Measurements from ENCODE around the gene LYST.
A peak's percentile ranks its signal among the peaks of the same experiment; 100 is the strongest.
"Not testable (repeated sequence)": the region's sequence is repeated elsewhere in the genome, so short reads cannot be mapped to it uniquely, and the experiment has no call there.

Gene LYST

DNA sequence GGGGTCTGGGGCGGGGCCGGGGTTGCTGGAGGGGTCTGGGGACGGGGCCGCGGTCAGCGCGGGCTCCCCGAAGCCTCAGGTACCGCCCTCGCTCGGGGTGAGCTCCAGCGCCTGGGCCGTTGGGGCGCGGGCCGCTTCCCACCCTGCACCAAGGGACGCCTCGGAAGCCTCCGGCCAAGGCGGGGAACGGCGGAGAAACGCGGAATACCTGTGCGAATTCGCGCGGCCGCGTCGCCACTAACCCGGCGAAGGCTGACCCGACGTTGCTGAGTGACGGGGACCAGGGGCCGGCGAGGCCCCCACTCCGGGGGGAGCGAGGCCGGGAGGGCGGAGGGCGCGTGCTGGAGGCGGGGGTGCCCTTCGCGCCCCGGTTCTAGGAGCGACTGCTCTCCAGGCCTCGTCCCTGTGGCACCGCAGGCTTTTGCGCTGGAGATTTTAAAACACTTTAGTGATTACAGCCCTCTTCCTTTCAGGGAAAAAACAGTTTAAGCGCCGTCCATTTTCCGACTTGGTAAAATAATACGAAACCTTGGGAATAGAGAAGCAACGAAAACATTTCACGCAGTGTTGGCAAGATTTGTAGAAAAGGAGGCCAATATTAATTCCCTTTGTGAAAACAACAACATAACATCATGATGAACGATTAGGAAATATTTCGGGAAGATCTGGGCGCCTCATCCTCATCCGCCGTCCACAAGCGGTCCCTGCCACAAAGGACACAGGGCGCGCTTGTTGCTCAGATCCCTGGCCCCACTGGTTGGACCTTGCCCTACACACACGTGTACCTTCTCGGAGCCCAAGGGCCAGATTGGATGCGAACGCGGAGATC lies 216.2 kb downstream of the LYST start:
- peaks cover 16 to 29% of the 10 kb centered on the region in 2 experiments for H3K4me1 ChIP-seq (ENCODE audit: control insufficient read depth in 1 of 2, insufficient read depth in 1 of 2, low read depth in 1 of 2, low read length in 1 of 2)
- peak overlapping the region in 1 of 2 experiments; percentile 52 for H3K4me3 ChIP-seq (ENCODE audit: low read depth in 1 of 2, low read length in 1 of 2)
- peaks cover 99% of the 10 kb centered on the region for H3K27me3 ChIP-seq
- TF ChIP-seq, protein P1, sequence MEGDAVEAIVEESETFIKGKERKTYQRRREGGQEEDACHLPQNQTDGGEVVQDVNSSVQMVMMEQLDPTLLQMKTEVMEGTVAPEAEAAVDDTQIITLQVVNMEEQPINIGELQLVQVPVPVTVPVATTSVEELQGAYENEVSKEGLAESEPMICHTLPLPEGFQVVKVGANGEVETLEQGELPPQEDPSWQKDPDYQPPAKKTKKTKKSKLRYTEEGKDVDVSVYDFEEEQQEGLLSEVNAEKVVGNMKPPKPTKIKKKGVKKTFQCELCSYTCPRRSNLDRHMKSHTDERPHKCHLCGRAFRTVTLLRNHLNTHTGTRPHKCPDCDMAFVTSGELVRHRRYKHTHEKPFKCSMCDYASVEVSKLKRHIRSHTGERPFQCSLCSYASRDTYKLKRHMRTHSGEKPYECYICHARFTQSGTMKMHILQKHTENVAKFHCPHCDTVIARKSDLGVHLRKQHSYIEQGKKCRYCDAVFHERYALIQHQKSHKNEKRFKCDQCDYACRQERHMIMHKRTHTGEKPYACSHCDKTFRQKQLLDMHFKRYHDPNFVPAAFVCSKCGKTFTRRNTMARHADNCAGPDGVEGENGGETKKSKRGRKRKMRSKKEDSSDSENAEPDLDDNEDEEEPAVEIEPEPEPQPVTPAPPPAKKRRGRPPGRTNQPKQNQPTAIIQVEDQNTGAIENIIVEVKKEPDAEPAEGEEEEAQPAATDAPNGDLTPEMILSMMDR (IDR thresholded peaks at IDR 0.05) = no peak
- no peaks in the 10 kb centered on the region for H3K36me3 ChIP-seq
- H3K27ac ChIP-seq = no peak overlapping the region
- no peaks in the 10 kb centered on the region for H3K9me3 ChIP-seq

DNA sequence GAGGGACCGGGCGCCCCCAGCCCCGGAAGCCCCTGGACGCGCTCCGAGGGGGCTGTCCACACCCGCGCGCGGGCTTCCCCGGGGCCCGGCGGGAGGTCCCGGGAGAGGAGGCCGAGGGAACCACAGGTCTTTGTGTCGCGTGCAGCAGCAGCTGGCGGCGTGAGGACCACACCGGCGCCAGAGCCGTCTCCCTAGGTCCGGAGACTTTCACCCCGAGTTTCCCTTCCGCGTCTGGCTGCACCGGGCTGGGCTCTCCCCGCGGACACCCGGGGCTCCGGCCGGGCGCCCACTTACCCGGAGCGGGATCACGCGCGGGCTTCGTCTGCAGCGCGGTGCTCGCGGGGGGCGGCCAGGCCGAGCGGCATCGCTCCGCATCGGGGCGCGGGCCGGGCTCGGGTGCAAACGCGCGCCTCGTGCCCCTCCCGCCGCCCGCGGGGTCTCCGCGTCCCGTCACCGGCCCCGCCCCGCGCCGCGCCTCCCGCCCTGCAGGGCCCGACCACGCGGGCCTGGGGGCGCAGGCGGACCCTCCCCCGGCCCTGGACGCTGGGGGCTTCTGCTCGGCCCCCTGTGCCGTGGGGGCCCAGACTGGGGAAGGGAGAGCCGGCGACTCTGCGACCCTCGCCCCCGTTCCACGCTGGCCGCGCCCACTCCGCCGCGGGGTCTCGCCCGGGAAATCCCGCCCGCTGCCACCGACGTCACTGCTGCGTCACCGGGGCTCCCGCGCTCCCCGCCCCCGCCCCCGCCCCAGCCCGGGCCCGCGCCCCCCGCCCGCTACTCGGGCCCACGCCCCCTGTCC lies 217.1 kb downstream of the LYST start, which contains the start of gene GNG4:
TSS of gene GNG4 (minus strand) at position 417 of the 796 bp plus-strand sequence. CDS start 65,946 bp downstream, outside the sequence.
- H3K4me1 ChIP-seq (ENCODE audit: control insufficient read depth in 1 of 2, insufficient read depth in 1 of 2, low read depth in 1 of 2, low read length in 1 of 2) = peaks cover 16 to 29% of the 10 kb centered on the region in 2 experiments
- H3K27ac ChIP-seq = no peak within 1 kb of the TSS
- H3K4me3 ChIP-seq (ENCODE audit: low read depth in 1 of 2, low read length in 1 of 2) = peak within 1 kb of the TSS; percentile 15 to 52
- no peaks in the 10 kb centered on the region for H3K9me3 ChIP-seq
- H3K27me3 ChIP-seq = peaks cover 100% of the 10 kb centered on the region
- TF ChIP-seq, protein P1 (IDR thresholded peaks at IDR 0.05) = no peak
- H3K36me3 ChIP-seq = no peaks in the 10 kb centered on the region

DNA sequence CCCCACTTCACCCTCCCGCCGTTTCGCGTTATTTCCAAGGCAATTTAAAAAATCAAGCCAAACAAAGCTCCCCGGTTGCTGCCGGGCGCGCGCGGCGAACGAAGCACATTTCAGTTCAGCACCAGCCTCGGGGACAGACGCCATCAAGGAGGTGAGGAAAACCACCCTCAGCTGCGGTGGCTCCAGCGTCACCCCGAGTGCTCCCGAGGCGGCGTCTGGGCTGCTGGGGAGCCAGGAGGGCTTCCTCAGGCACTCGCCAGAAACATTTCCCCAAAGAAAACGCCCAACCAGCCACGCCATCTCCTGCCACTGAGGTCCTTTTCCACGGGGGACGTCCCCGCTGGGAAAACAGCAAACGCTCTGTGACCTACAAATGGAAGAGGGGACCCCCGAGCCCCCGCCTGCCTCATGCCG lies 217.7 kb downstream of the LYST start:
- H3K36me3 ChIP-seq = no peaks in the 10 kb centered on the region
- peak overlapping the region; percentile 15 to 52 for H3K4me3 ChIP-seq (ENCODE audit: low read depth in 1 of 2, low read length in 1 of 2)
- TF ChIP-seq, protein P1 (IDR thresholded peaks at IDR 0.05) = no peak
- H3K9me3 ChIP-seq = no peaks in the 10 kb centered on the region
- H3K27ac ChIP-seq = no peak overlapping the region
- peaks cover 16 to 29% of the 10 kb centered on the region in 2 experiments for H3K4me1 ChIP-seq (ENCODE audit: control insufficient read depth in 1 of 2, insufficient read depth in 1 of 2, low read depth in 1 of 2, low read length in 1 of 2)
- H3K27me3 ChIP-seq = peaks cover 100% of the 10 kb centered on the region

DNA sequence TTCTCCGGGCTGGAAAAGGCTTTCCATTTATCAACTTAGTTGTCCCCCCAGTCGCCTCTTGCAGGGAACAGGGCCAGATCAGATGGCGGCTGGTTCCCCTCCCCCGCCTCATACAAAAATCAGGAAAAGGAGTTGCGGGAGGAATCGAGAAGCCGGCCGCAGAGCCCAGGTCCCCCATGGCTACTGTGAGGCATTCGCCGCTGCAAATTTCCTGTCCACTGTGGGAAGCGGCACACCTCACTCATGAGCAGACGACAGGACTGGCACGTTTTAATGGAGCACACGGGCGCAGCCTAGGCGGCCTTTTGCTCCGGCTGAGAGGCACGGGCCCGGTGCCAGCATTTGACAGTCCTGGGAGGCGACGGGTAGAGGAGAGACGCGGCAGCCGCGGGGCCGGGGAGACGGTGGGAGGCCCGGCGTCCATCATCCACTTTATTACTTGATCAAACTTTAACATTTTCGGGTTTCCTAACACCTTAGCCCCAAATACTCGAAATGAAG lies 218.2 kb downstream of the LYST start:
- no peaks in the 10 kb centered on the region for H3K9me3 ChIP-seq
- peaks cover 16 to 29% of the 10 kb centered on the region in 2 experiments for H3K4me1 ChIP-seq (ENCODE audit: control insufficient read depth in 1 of 2, insufficient read depth in 1 of 2, low read depth in 1 of 2, low read length in 1 of 2)
- peaks cover 100% of the 10 kb centered on the region for H3K27me3 ChIP-seq
- no peaks in the 10 kb centered on the region for H3K36me3 ChIP-seq
- H3K27ac ChIP-seq = no peak overlapping the region
- TF ChIP-seq, protein P1 (IDR thresholded peaks at IDR 0.05) = no peak
- peak overlapping the region in 1 of 2 experiments; percentile 52 for H3K4me3 ChIP-seq (ENCODE audit: low read depth in 1 of 2, low read length in 1 of 2)

DNA sequence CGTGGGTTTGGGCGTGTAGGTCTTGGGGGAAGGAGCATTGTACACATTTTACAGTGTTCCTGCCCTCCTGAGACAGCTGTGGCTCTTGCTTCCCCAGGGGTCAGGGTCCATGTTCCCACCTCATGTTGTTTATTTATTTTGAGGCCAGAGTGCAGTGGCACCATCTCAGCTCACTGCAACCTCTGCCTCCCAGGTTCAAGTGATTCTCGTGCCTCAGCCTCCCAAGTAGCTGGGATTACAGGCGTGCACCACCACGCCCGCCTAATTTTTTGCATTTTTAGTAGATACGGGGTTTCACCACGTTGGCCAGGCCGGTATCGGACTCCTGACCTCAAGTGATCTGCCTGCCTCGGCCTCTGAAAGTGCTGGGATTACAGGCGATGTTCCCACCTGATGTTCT lies 219.2 kb downstream of the LYST start:
- H3K4me1 ChIP-seq (ENCODE audit: control insufficient read depth in 1 of 2, insufficient read depth in 1 of 2, low read depth in 1 of 2, low read length in 1 of 2) = peaks cover 16 to 32% of the 10 kb centered on the region in 2 experiments
- H3K36me3 ChIP-seq; H3K27ac ChIP-seq; H3K9me3 ChIP-seq; H3K4me3 ChIP-seq (ENCODE audit: low read depth in 1 of 2, low read length in 1 of 2): not testable (repeated sequence)
- H3K27me3 ChIP-seq = peaks cover 100% of the 10 kb centered on the region

Measured in neutrophil (primary cell).